ENCODE measurements around the gene RBM43. TPM values are rescaled to one million over a fixed set of nuclear protein-coding genes. Genes with fewer than 3 reads are reported as not detected.

RBM43 gene
- total and polyA plus RNA-seq, 9 of the 15 experiments (the other 6 are each of a cell fraction or from before 2014, with no cell fraction given) = 1.3 to 6.9 (median 3.8) TPM

DNA sequence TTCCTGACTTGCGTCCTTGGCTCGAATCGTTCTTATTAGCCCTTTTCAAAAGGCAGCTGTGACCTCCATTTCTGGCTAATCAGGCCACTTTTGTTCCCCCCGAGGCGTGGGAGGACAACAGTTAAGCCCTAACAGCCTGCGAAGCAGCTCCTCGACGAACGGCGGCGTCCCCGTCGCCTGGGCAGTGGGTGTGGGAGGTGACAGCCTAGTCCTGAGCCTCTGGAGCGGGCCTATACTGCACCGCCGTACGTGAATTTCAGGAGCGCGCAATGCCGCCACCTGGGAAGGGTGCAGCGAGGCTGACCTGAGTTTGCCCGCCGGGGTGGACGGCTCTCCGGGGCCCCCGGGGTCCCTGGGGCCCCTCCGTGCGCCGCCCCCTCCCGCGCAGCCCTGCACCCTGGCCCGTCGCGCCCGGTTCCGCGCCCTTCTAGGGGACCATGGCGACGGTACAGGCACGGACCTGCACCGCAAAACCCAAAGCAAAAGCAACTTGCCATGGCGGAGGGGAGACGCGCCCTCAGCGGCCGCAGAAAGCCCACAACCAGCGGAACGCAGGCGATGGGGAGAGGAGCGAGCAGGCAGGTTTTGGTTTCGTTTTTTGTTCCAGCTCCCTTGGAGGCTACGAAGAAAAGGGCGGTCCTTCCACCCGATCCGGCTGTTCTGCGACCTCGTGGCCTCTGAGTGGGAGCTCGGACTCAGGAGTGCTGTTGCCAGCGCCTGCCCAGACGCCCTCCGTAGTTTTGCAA is at the start of gene RBM43 (continued):
- TF ChIP-seq ZNF395 (CRISPR knock-in tag; IDR thresholded peaks at IDR 0.05) (0 out of 2 replicates have a peak, but pooled peaks have one; percentile 41), PCBP1 (IDR thresholded peaks at IDR 0.05; ENCODE audit: low read depth, low read length, poor library complexity, severe bottlenecking) (peak; percentile 68), THAP7 (CRISPR knock-in tag; IDR thresholded peaks at IDR 0.05) (no peak), BACH1 (tag; IDR thresholded peaks at IDR 0.05) (peak; percentile 13; the same call in 1 of the 2 replicates), TAF9B (IDR thresholded peaks at IDR 0.05; ENCODE audit: partially characterized antibody) (peak; percentile 24), ZKSCAN1 (IDR thresholded peaks at IDR 0.05; ENCODE audit: low read depth, low read length) (no peak; the same call in 1 of the 2 replicates), CBX5 (IDR thresholded peaks at IDR 0.05; ENCODE audit: borderline replicate concordance, low read depth) (peak; percentile 16; the same call in 1 of the 2 replicates), SNRNP70 (optimal IDR thresholded peaks at IDR 0.05; ENCODE audit: low read depth, low read length) (no peak), SP1 (CRISPR knock-in tag; IDR thresholded peaks at IDR 0.05) (peak; percentile 65), ETS2 (tag; IDR thresholded peaks at IDR 0.05; ENCODE audit: borderline replicate concordance, poor library complexity, severe bottlenecking) (no peak), ZC3H11A (IDR thresholded peaks at IDR 0.05; ENCODE audit: low read depth, low read length) (no peak), JUND (IDR thresholded peaks at IDR 0.05; ENCODE audit: borderline replicate concordance, low read depth, low read length) (no peak; the same call in 1 of the 2 replicates), JUND (tag; IDR thresholded peaks at IDR 0.05; ENCODE audit: borderline replicate concordance, low read depth, low read length) (peak; percentile 6; the same call in 1 of the 3 replicates), BHLHE40 (IDR thresholded peaks at IDR 0.05; ENCODE audit: low read length) (peak; percentile 61), DACH1 (IDR thresholded peaks at IDR 0.05; ENCODE audit: partially characterized antibody) (peak; percentile 57), KAT7 (CRISPR knock-in tag; IDR thresholded peaks at IDR 0.05; ENCODE audit: borderline replicate concordance) (peak; percentile 96; the same call in 1 of the 2 replicates), CHD1 (IDR thresholded peaks at IDR 0.05; ENCODE audit: low read length) (peak; percentile 42), ZNF644 (tag; IDR thresholded peaks at IDR 0.05; ENCODE audit: low read depth) (no peak), HBP1 (CRISPR knock-in tag; IDR thresholded peaks at IDR 0.05) (0 out of 2 replicates have a peak, but pooled peaks have one; percentile 2), SIN3A (IDR thresholded peaks at IDR 0.05; ENCODE audit: borderline replicate concordance in 2 of 2, control insufficient read depth in 1 of 2, low read depth in 2 of 2, low read length in 2 of 2) (peak; percentile 66; a peak in 3 of 4 replicates), NR1H2 (CRISPR knock-in tag; IDR thresholded peaks at IDR 0.05) (0 out of 2 replicates have a peak, but pooled peaks have one; percentile 86), CBFA2T2 (conservative IDR thresholded peaks at IDR 0.05) (peak; percentile 36; the same call in 1 of the 2 replicates)

Data from K562 (cell line).